Neuronal stem cell (in vitro differentiated cells): ENCODE measurements around the gene LAYN.

Source experiments
- DNase-seq: peaks from one replicate; pipeline ENCODE4 v3.0.0-alpha.2; 2013; ENCODE audit warnings: low spot score
- H2AFZ ChIP-seq: one replicate; pipeline ENCODE4 v1.6.1; 2013; ENCODE audit warnings: mild to moderate bottlenecking, low read length, inconsistent platforms
- H2AK5ac ChIP-seq: 2 replicates; pipeline ENCODE4 v1.6.1; 2013; ENCODE audit warnings: low read depth, mild to moderate bottlenecking, inconsistent platforms, low read length, moderate library complexity, mixed read lengths
- H2BK120ac ChIP-seq: 2 replicates; pipeline ENCODE4 v1.6.1; 2013; ENCODE audit warnings: low read depth, mild to moderate bottlenecking, inconsistent platforms, low read length, moderate library complexity, mixed read lengths
- H2BK12ac ChIP-seq: one replicate; pipeline ENCODE4 v1.6.1; 2013; ENCODE audit warnings: low read length, inconsistent platforms
- H2BK15ac ChIP-seq: 2 replicates; pipeline ENCODE4 v1.6.1; 2013; ENCODE audit warnings: mild to moderate bottlenecking, low read length, inconsistent platforms, mixed read lengths
- H2BK5ac ChIP-seq: one replicate; pipeline ENCODE4 v1.6.1; 2013; ENCODE audit warnings: inconsistent platforms, mild to moderate bottlenecking, low read length, moderate library complexity
- H3K14ac ChIP-seq: one replicate; pipeline ENCODE4 v1.6.1; 2013; ENCODE audit warnings: low read length, inconsistent platforms
- H3K18ac ChIP-seq: 2 replicates; pipeline ENCODE4 v1.6.1; 2013; ENCODE audit warnings: low read length, inconsistent platforms
- H3K23ac ChIP-seq: 2 replicates; pipeline ENCODE4 v1.6.1; 2013; ENCODE audit warnings: low read depth, mild to moderate bottlenecking, mixed read lengths, low read length, inconsistent platforms; ENCODE audit not compliant: poor library complexity
- H3K27ac ChIP-seq: replicated peaks from 3 replicates; pipeline ENCODE4 v1.5.1; 2013; ENCODE audit warnings: low read length, inconsistent platforms
- H3K27me3 ChIP-seq, 3 experiments: 2 replicates each; pipeline ENCODE4 v1.6.1; 2013; ENCODE audit warnings: low read length in 3 of 3, mild to moderate bottlenecking in 2 of 3, inconsistent platforms in 1 of 3, low read depth in 1 of 3, mixed read lengths in 1 of 3, moderate library complexity in 1 of 3; ENCODE audit not compliant: control insufficient read depth in 3 of 3, insufficient read depth in 3 of 3
- H3K36me3 ChIP-seq, 2 donors: replicated peaks in 1 of 2; 2 replicates each; pipeline ENCODE4 v1.6.1; 2013; ENCODE audit warnings: low read length in 2 of 2; ENCODE audit not compliant: control insufficient read depth in 2 of 2, insufficient read depth in 2 of 2
- H3K4ac ChIP-seq: 2 replicates; pipeline ENCODE4 v1.6.1; 2013; ENCODE audit warnings: inconsistent platforms, mild to moderate bottlenecking, low read length, moderate library complexity
- H3K4me1 ChIP-seq, 2 donors: 1 replicate in 1 of 2; 2 replicates in 1 of 2; pipeline ENCODE4 v1.6.1; 2013; ENCODE audit warnings: low read length in 2 of 2, low read depth in 1 of 2; ENCODE audit not compliant: control insufficient read depth in 2 of 2, insufficient read depth in 1 of 2
- H3K4me2 ChIP-seq: one replicate; pipeline ENCODE4 v1.6.1; 2013; ENCODE audit warnings: mild to moderate bottlenecking, low read length, inconsistent platforms; ENCODE audit not compliant: insufficient read depth, poor library complexity, severe bottlenecking
- H3K4me3 ChIP-seq, 2 donors: 2 replicates each; pipeline ENCODE4 v1.5.1; 2013; ENCODE audit warnings: low read length in 2 of 2, mild to moderate bottlenecking in 2 of 2, inconsistent platforms in 1 of 2, moderate library complexity in 1 of 2
- H3K79me1 ChIP-seq: one replicate; pipeline ENCODE4 v1.6.1; 2013; ENCODE audit warnings: low read depth, mild to moderate bottlenecking, inconsistent platforms, low read length, moderate library complexity
- H3K9ac ChIP-seq: one replicate; pipeline ENCODE4 v1.6.1; 2013; ENCODE audit warnings: mild to moderate bottlenecking, low read depth, low read length, inconsistent platforms; ENCODE audit not compliant: poor library complexity
- H3K9me3 ChIP-seq, 2 donors: replicated peaks in 1 of 2; 2 replicates each; pipeline versions ENCODE3 to v1.6.1; 2013; ENCODE audit warnings: low read length in 2 of 2, mild to moderate bottlenecking in 2 of 2, inconsistent platforms in 1 of 2, low read depth in 1 of 2, mixed read lengths in 1 of 2, moderate library complexity in 1 of 2; ENCODE audit not compliant: control insufficient read depth in 2 of 2, insufficient read depth in 1 of 2
- H4K8ac ChIP-seq: one replicate; pipeline ENCODE4 v1.6.1; 2013; ENCODE audit warnings: low read depth, mild to moderate bottlenecking, inconsistent platforms, low read length, moderate library complexity
- H4K91ac ChIP-seq: one replicate; pipeline ENCODE4 v1.6.1; 2013; ENCODE audit warnings: low read length, low read depth, mild to moderate bottlenecking, inconsistent platforms; ENCODE audit not compliant: poor library complexity
- WGBS, 2 donors: extraction: QIAGEN DNeasy Blood & Tissue Kit; methylation state at CpG; one replicate each; pipeline ENCODE4 v1.1.7; 2013; ENCODE audit warnings: missing lambda C conversion rate in 2 of 2, mixed read lengths in 1 of 2; ENCODE audit not compliant: insufficient read length in 2 of 2, insufficient replicate concordance in 1 of 2; ENCODE audit errors: extremely low coverage in 2 of 2; 5-methylcytosine and 5-hydroxymethylcytosine counted together

LAYN gene

DNA sequence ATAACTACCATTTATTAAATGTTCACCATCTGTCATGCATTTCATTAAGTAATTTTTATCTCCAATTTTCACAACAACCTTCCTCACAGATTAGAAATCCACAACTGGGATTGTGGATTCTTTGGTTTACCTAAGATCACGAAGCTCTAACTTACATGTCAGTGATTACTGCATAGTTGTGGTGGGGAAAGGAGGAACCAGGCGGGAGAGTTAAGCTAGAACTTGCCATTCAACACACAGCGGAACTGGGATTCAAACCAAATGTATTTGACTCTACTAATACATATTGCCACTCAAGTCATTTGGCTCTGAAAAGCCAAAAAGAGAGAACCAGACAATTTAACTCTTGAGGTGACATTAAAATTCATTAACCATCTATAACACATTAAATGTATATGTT is 10.4 kb upstream of the LAYN start:
- Histone ChIP-seq H4K91ac (no peak overlapping the region), H3K36me3 (no peaks in the 10 kb centered on the region), H3K9me3 (no peaks in the 10 kb centered on the region), H2AFZ (no peak overlapping the region), H3K4me2 (no peak overlapping the region), H2BK120ac (no peak overlapping the region), H3K79me1 (no peaks in the 10 kb centered on the region), H4K8ac (no peak overlapping the region), H3K27ac (no peak overlapping the region), H3K18ac (no peak overlapping the region), H2BK12ac (no peak overlapping the region), H3K4me3 (no peak overlapping the region), H3K14ac (no peak overlapping the region), H3K23ac (no peak overlapping the region), H2BK15ac (no peak overlapping the region), H2BK5ac (no peak overlapping the region), H3K4me1 (peaks cover 0 to 2% of the 10 kb centered on the region in 2 donors), H2AK5ac (no peak overlapping the region), H3K9ac (no peak overlapping the region), H3K4ac (no peak overlapping the region), H3K27me3 (peaks cover 0 to 13% (median 0%) of the 10 kb centered on the region in 3 experiments)
- no CpG with 5 or more reads among the region's 3 CpGs for WGBS, 2 donors
- no peak for DNase-seq

DNA sequence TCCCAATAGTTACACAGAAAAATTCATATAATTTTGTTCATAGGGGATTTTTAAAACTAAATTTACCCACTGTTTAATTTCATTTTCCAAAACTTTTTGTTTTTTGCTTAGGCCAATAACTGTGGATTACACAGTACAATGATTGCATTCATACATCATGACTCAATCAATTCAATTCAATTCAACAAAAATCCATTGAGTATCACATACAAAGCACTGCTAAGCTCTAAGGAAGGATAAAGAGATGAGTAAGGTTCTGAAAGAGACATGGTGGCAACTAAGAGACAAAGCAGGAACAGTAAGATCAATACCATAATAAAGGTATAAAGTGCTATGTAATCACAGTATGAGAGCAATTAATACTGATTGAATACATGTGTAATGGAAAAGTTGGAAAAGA is 9.4 kb upstream of the LAYN start:
- Histone ChIP-seq H3K27me3 (peaks cover 0 to 15% (median 0%) of the 10 kb centered on the region in 3 experiments), H3K79me1 (no peaks in the 10 kb centered on the region), H4K8ac (no peak overlapping the region), H2BK15ac (no peak overlapping the region), H4K91ac (no peak overlapping the region), H3K4me2 (no peak overlapping the region), H3K4ac (no peak overlapping the region), H3K18ac (no peak overlapping the region), H3K23ac (no peak overlapping the region), H2AFZ (no peak overlapping the region), H3K4me1 (peaks cover 0 to 2% of the 10 kb centered on the region in 2 donors), H3K4me3 (no peak overlapping the region), H2AK5ac (no peak overlapping the region), H2BK120ac (no peak overlapping the region), H3K36me3 (no peaks in the 10 kb centered on the region), H2BK12ac (no peak overlapping the region), H3K9ac (no peak overlapping the region), H3K27ac (no peak overlapping the region), H2BK5ac (no peak overlapping the region), H3K9me3 (no peaks in the 10 kb centered on the region), H3K14ac (no peak overlapping the region)
- no peak for DNase-seq

DNA sequence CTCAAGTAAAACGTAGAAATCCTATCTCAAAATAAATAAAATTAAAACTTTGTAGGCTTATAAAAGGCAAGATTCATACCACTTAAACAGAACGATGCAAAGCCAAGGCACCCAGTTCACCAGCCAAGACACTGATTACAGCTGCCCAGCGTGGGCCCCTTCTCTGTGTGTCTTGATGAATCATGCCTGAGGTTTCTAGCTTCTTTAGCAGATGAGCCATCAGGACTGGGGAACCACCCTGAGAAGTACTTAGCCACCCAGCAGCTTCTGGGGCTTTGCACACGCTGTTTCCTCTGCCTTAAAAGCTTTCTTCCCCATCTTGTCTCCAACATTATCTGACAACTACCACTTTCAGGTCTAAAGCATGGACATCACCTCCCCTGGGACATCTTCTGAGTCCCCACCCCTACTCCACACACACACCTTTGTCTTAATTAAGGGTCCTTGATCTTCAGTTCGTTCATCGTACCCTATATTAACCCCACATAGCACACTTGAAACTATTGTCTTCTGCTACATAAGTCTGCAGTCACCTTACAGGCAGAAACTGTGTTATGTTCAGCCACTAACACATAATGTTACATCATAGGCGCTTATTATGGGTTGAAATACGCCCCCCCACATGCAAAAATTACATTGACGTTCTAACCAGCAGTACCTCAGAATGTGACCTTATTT is 8.7 kb upstream of the LAYN start:
- Histone ChIP-seq H4K8ac (no peak overlapping the region), H3K4me2 (no peak overlapping the region), H2BK5ac (no peak overlapping the region), H3K36me3 (no peaks in the 10 kb centered on the region), H3K79me1 (no peaks in the 10 kb centered on the region), H3K23ac (no peak overlapping the region), H2BK120ac (no peak overlapping the region), H2AK5ac (no peak overlapping the region), H2AFZ (no peak overlapping the region), H3K9ac (no peak overlapping the region), H3K4me3 (no peak overlapping the region), H3K14ac (no peak overlapping the region), H2BK12ac (no peak overlapping the region), H2BK15ac (no peak overlapping the region), H3K4ac (no peak overlapping the region), H3K27ac (no peak overlapping the region), H3K18ac (no peak overlapping the region), H3K9me3 (no peaks in the 10 kb centered on the region), H3K4me1 (peaks cover 0 to 2% of the 10 kb centered on the region in 2 donors), H3K27me3 (peaks cover 0 to 22% (median 0%) of the 10 kb centered on the region in 3 experiments), H4K91ac (no peak overlapping the region)
- no CpG with 5 or more reads among the region's 9 CpGs for WGBS, 2 donors
- DNase-seq: no peak

DNA sequence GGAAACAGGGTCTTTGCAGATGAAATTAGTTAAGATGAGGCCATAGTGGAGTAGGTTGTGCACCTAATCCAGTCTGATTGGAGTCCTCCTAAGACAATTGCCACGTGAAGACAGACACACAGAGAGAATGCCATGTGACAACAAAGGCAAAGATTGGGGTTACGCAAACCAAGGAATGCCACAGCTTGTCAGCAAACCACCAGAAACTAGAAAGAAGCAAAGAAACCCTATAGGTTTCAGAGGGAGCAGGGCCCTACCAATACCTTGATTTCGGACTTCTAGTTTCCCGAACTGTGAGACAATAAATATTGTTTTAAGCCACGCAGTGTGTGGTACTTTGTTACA is 8.2 kb upstream of the LAYN start:
- Histone ChIP-seq H2AFZ (no peak overlapping the region), H3K36me3 (no peaks in the 10 kb centered on the region), H3K27ac (no peak overlapping the region), H2BK5ac (no peak overlapping the region), H3K4me3 (no peak overlapping the region), H3K18ac (no peak overlapping the region), H4K91ac (no peak overlapping the region), H2BK12ac (no peak overlapping the region), H3K4me1 (peaks cover 0 to 2% of the 10 kb centered on the region in 2 donors), H4K8ac (no peak overlapping the region), H3K9me3 (no peaks in the 10 kb centered on the region), H3K9ac (no peak overlapping the region), H3K27me3 (peaks cover 0 to 25% (median 0%) of the 10 kb centered on the region in 3 experiments), H3K4me2 (no peak overlapping the region), H2BK15ac (no peak overlapping the region), H3K14ac (no peak overlapping the region), H3K79me1 (no peaks in the 10 kb centered on the region), H3K23ac (no peak overlapping the region), H3K4ac (no peak overlapping the region), H2BK120ac (no peak overlapping the region), H2AK5ac (no peak overlapping the region)
- WGBS, 2 donors: no CpG with 5 or more reads among the region's 5 CpGs
- no peak for DNase-seq
